HG02678 (cell line): ENCODE data around the gene SNPH.

Source experiments
- ATAC-seq: cut with Tn5 transposase; IDR thresholded peaks from one replicate; pipeline ENCODE4 v1.9.1; 2021; ENCODE audit warnings: mild to moderate bottlenecking, moderate library complexity; ENCODE audit not compliant: unreplicated experiment

The SNPH gene

DNA sequence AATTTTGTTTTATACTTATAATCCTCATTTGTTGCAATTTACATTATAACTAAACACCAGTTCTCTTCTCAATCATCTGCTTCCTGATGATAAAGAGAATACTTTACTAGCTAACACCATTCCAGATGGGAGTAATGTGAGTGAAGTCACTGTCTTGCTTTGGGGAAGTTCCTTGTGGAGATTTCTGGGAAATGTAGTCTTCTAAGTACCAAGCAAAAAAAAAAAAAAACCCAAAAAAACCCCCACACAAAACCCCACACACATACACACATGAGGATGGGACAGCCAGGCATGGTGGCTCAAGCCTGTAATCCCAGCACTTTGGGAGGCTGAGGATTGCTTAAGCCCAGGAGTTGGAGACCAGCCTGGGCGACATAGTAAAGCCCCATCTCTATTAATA is 2.2 kb upstream of the SNPH start:
- no peak for ATAC-seq

DNA sequence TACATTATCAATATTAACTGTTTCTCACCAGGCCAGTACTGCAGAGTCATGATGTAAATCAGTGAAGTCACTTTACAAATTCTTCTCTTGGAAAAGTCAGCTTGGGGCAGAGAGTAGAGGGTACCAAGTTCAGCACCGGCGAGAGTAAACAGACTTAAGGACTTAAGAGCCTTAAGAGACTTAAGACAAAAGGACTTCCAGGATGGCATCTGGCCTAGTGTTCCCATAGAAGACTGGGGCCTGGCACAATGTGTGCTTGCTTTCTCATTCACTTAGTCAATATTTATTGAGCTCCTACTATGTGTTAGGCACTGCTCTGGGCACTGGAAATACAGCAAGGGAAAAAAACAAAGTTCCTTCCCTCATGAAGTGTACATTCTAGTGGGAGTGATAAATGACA is 1.4 kb upstream of the SNPH start:
- ATAC-seq = no peak

- ATAC-seq = no peak
Measured at GRCh38 chr20:1265226-1265915, 723 bp upstream of the SNPH start.

GRCh38 chr20:1265916-1266166 is 253 bp upstream of the SNPH start:
- no peak for ATAC-seq

DNA sequence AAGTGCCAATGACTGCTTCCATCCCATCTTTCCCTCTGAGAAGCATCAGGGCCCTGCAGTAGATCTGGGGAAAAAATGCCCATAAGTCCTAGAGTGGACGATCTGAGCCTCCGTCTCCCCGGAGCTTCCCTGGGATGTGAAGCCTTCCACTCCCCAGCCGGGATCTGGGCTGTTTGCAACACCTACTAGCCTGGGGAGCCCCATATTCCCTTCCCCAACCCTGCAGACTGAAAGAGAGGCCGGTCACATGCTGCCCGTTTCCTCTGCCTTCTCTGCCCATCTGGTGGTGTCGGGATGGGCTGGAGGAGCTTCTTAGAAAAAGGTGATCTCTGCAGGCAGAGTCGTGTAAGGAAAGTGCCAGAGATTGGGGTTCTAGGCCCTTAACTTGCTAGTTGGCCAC is 1.1 kb downstream of the SNPH start:
- no peak for ATAC-seq

DNA sequence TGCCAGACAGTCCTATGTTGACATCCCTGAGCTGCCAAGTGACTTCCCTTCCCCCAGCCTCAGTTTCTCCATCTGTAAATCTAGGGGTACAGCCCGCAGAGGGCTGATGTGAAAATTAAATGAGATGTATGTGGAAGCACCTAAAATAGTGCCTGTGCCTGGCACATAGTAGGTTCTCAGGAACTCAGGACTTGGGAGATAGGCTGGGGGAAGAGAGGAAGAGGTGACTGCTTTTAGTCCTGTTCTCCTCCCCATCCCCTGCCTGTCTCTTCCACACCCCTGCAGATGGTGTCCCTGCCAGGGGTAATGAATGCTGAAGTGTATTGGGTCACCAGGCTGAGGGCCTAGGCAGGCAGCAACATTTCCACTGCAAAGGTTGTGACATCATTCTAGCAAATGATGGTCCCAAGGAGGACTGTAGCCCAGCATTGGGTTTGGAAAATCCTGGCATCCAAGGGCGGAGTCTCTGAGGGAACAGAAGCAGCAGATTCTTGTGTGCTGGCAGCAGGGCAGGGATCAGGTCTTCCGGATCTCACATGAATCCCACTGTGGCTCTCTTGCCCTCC is 1.8 kb downstream of the SNPH start:
- no peak for ATAC-seq

- no peak for ATAC-seq
Measured at GRCh38 chr20:1269235-1269634, 3.1 kb downstream of the SNPH start.

- ATAC-seq = no peak
Measured at GRCh38 chr20:1269850-1270249, 3.8 kb downstream of the SNPH start.

DNA sequence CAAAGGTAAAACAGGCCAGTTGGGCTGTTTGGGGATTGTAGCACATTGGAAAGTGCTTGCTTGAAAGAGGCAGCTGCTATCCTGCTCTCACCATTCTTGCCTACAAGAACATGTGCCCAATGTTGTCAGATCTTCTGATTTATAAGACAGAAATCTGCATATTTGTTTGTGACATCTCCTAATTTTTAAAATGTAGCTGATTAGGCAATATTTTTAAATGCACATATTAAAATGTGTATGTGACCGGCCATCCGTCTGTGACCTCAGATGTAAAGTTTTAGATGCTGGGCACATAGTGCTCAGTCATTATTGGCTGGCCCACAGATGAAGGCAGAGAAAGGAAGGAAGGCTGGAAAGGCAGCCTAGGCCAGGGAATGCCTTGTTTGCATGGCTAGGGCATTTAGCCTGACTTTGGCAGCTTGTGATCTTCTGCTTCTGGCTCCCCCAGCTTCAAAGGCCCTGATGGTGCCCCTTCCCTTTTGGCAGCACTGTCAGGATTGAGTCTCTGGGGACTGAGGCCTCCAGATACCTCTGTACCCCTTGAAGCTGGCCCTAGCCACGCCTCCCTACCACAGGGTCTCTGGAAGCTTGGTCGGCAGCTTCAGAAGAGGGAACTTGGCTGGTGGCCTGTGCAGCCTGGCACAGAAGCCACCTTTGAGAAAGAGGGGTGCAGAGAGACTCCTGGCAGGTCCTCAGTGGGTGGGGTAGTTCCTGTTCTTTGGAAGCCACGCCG is 6.4 kb downstream of the SNPH start:
- no peak for ATAC-seq

GRCh38 chr20:1273366-1273765 is 7.3 kb downstream of the SNPH start:
- no peak for ATAC-seq

- ATAC-seq = no peak
Measured at GRCh38 chr20:1274485-1275311, 8.6 kb downstream of the SNPH start.

GRCh38 chr20:1275919-1276318 is 9.8 kb downstream of the SNPH start:
- no peak for ATAC-seq

DNA sequence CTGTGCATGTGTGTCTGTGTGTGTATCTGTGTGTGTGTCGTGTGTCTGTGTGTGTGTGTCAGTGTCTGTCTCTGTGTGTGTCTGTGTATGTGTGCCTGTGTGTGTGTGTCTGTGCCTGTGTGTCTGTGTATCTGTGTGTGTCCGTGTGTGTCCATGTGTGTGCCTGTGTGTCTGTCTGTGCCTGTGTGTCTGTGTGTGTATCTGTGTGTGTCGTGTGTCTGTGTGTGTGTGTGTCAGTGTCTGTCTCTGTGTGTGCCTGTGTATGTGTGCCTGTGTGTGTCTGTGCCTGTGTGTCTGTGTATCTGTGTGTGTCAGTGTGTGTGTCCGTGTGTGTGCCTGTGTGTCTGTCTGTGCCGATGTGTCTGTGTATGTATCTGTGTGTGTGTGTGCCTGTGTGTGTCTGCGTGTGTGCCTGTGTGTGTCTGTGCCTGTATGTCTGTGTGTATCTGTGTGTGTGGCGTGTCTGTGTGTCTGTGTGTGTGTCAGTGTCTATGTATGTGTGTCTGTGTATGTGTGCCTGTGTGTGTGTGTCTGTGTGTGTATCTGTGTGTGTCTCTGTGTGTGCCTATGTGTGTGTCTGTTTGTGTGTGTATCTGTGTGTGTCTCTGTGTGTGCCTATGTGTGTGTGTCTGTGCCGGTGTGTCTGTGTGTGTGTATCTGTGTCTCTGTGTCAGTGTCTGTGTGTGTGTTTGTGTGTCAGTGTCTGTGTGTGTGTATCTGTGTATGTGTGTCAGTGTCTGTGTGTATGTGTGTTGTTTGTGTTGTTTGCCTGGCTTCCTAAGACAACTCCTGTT is 11.6 kb downstream of the SNPH start:
- ATAC-seq = no peak

DNA sequence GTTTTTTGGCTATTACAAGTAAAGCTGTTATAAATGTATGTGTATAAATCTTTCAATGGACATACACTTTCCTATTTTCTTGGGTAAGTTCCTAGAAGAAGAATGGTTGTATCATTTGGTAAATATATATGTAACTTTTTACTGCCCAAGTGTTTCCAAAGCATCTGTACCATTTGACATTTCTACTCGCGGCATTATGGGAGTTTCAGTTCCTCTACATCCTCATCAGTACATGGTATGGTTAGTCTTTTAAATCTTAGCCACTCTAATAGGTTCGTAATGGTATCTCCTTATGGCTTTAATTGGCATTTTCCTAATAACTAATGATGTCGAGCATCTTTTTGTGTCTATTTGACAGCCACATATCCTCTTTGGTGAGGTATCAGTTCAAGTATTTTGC is 12.9 kb downstream of the SNPH start:
- ATAC-seq = no peak

DNA sequence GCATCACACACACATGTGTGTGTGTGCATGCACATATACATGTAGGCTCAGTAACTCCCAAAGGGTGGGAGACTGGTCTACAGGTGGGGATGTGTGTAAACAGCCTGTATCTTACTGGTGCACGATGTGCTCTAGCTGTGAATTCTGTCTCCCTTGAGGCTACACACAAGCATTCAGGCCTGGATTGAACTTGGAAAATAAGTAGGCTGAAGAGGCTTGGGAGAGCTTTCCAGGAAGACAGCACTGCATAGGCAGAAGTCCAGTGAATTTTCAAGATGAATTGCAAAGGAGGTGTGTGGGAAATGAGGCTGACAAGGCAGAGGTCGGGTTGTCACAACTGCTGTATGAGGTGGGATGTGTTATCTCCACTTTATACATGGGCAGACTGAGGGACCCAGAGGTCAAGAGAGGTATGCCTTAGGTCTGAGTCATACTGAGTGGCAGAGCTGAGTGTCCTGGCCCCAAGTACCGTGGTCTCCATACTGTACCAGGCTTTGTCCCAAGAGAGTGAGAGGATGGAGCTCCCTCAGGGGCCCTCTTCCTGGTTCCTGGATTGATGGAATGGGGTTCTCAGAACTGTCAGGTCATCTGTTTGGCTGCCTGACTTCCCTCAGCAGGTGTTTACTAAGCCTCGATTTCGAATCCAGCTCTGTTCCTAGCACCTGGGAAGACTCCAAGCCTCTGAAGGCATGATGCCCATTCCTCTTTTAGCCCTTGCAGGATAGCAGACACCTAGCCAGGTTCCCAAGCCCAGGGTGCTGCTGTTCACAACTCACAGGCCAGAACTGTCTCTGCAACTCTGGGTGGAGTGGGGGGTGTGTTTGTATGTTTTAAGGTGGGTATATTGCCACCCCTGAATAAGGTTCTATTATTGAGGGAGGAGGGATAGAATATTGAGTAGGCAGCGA is 14.4 kb downstream of the SNPH start:
- no peak for ATAC-seq

DNA sequence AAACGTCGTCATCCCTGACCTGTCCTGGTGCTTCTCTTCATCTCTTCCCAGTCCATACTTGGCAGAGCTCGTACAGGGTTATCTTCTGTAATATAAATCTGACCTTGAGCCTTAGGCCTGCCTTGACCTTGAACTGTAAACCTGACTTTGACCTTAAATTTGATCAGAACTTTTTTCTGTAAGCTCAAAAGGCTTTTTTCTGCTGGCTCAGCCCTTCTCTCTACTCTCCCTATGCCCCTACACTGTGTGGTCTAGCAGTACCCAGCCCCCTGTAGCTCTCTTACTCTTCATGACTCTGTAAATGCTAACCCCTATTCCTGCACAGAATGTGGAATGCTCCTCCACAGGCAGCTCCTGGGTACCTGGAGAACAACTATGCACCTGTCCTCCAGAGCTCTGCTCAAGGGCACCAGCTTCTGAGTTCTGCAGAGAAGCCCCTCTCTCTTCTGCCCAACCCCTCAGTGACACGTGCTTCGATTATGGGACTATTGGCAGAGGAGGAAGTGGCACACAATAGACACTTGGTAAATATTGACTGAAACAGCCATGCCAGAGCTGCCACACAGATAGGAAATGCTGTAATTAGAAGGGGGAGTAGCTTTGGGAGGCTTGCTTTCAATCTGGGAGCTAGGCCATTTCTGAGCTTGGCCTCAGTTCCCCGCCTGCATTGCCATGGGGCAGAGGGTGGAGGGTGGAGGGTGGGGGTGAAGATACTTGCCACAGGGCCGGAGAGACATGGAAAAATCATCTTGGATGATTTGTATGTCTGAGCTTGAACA is 15.4 kb downstream of the SNPH start:
- ATAC-seq = no peak

- ATAC-seq = no peak
Measured at GRCh38 chr20:1282966-1283365, 16.9 kb downstream of the SNPH start.

DNA sequence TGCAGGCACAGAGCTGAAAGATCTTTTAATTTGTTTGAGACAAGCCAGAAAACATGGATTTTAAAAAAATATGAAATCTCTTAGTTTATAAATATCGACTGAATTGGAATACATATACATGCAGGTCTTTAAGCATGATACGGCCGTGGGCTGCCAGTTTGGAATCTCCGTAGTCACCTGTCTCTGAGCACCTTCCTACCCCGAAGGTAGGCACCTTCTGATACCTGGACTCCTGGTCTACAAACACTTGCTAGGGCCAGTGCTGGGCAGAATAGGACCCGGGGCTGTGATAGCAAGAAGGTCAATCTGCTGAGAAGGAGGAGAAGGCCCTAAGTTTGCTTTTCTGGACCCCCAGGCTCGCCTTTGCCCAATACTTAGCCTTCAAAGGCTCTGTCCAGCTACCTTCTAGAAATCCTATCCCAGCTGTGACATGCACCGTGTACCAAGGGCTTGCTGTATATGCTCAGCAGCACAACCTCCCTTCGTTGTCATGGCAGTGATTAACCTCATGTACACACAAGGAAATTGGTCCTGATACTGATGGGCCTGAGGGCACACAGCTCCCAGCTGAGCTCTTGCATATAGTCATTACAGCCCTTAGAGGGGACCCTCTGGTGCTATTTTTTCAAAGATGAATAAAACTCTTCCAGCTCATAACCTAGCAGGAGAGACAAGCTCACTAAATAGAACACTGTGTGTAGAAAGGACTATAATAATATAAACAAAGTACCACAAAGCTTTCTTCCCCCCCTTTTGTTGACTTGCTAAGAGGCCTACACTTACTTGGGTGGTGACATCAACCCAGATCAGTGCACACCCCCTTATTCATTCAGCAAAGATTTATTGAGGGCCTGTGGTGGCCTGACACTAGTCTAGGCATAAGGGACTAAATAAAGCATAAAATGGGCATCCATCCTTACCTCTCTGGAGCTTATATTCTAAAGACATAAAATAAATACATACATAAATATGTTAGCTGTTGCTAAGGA is 17.7 kb downstream of the SNPH start:
- ATAC-seq = no peak
